CD4-positive, alpha-beta T cell treated with Interferon gamma for 1 hour (primary cell): Measurements from ENCODE around the gene FAM171A1.

Experiments used
- DNase-seq: peaks from one replicate; pipeline ENCODE4 v3.0.0-alpha.2; 2020

The FAM171A1 gene

DNA sequence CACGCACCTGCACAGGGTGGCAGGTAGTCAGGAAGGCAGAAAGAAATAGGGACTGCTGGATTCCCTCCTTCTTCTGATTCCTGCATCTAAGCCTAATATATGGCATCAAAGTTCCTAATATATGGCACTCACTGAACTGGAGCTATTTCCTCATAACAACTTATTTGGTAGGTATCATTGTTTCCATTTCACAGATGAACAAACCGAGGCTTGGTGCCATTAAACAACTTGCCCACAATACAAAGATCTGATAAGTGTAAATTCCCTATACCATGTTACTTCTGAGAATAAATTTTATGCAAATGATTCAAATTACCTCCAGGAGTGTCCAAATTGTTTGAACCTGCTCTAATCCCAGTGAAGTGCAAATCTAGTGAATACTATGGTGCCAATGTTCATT, 2.1 kb upstream of the FAM171A1 start:
- DNase-seq, result no peak

DNA sequence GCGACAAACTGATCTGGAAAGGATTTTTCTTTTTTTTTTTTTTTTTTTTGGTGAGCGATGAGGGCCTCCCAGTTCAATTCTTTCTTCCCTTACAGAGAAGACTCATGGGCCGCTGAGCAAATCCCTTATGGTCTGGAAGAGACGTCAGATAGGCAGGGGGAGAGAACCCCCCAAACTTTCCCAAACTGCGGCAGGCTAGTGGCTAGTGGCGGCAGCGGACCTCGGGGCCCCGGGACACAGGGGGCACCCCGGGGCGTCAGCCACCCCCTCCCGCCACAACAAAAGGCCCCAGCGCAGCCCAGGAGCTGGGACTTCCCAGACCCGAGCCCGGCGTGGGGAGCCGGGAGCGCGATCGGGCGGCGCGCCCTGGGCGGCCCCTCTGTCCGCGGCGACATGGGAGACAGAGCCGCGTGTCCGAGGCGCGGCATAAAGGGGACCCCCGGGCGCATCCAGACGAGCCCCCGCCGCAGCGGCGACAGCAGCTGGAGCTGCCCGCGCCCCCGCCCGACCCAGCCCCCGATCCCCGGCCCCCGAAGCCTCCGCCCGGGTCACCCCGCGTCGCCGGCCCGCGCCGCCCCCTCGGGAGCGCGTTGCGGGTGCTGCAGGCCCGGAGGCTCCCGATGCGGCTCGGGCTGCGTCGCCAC, 755 bp downstream of the FAM171A1 start:
- no peak for DNase-seq

DNA sequence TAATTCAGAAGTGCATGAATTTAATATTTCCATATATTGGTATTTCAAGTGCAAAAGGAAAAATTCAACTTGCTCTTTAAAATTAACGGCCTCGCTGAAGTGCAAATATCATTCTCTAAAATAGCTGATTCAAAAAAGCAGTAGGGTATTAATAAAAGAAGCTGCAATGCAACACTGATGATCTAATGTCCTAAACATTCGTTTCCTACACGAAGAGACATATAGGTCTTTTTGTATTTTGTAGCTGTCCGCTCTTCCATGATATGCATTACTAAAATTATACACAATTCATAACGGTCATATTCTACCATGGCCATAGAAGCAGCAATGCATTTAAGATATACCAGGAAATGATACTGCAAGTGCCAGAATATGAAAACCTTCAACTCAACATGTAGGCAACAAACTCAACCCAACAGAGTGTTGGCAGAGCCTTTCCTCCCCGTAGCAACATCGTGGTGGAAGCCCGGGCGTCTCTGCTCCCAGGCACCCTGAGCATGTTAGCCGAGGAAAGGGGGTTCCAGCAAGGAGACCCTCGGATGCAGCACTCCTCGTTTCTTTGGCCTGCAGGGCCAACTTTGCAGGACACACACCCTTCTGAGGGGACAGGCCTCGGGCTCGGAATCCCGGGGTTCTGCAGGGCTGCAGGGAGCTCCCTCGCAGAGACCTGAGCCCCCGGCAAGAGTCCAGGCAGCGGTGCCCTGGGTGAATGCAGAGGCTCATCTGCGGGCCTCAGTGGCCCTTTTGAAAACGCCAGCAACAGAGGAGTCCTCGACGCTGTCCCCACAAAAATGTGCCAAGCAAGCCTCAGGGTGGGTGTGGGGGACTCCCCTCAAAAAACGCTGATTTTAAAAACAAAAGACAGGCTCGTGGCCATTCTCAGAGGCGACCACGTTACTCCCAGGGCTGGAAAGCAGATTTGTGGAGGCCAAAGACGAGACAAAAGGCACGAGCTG, 1.6 kb downstream of the FAM171A1 start:
- no peak for DNase-seq

DNA sequence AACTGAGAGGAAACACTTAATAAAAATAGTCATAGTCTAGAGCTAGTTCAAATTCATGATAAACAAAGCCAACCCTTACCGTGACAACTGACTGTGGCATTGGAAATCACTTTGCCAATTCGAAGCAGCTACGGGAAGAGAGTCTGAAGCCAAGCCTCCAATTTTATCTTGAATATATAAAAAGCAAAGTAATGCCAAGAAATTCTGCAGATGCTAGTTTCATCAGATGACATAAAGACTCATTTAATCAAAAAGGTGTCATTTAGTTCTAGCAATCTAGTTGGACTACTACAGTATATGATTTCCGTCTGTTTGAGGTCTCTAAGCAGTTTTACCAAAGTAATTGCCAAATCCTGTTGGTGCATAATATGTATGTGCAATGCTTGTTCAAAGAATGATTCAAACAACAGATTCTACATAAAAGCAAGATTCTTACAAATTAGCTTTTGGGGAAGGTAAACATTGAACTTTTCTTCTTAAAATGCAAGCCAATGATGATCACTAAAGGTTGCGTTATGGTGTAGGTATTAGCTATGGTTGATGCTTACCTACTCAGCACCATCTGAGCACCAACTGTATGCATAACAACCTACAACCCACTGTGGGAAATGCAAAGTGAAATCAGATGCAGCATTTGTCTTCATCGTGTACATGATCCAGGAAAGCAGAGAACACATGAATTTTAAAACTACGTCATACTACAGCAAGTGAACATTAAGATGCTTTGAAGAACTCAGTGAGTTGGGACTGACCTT, 2.8 kb downstream of the FAM171A1 start:
- no peak for DNase-seq

DNA sequence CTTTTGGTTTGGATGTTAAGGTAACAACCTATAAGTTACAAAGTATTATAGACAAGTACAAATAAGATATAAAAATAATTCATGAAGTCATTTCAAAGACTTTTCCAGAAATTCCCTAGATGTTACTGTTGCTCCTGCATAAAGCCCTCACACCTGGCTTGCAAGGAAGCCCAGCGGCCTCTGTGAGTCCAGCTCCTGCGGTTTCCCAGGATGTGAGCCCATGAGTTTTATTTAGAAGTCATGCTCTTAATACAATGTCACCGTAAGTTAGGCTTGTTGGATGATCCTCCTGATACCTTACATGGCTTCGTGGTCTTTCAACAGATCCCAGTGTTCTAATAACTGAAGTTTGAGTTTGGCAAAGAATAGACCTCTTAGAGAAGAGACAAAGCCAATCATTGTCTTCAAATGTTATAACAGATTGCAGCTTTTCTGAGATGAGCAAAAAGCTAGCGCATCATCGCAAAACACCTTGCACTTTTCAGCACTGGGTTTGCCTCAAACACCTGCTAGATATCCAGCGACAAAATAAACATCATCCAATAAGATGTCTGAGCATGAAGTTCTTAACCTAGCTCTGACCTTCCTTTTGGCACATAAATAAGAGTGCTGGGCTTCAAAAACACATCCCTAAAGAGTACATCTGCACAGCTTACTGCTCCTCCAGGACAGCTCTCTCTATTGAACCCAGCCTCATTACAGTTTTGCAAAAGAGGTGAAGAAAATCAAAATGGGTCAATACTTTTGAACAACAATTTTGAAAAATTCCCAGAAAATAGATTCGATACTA, 3.6 kb downstream of the FAM171A1 start:
- DNase-seq, result no peak

DNA sequence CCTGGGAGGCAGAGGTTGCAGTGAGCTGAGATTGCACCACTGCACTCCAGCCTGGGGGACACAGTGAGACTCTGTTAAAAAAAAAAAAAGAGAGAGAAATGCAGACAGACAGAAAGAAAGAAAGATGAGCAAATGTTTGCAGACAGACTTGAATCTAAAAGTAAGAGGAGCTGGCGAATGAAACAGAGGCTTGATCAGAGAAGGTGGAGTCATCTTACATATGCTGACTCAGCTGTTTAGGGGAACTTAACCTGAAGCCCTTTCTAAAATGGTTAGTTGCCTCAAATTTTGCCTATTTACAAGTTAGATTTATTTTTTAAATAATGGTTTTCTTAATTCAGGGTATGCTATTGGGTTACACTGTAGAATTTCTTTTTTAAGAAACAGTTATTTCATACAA, 5.4 kb downstream of the FAM171A1 start:
- DNase-seq, result no peak

DNA sequence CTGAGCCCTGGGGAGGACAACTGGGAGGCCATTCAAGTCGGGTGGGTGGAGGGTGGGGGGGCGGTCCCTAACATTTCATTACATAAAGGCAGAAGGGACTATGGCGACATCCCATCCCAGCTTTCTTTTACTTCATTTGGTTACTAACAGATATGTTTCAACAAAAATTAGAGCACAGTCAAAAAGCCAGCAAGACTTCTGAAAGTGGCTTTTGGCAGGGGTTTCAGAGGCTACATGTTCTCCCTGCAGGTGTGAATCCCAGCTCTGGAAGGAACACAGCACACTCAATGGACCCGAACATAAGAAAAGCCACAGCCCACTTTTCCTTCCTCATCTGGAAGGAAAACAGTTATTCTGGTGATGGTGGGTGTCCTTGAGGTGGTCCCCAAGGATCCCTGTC, 7.1 kb downstream of the FAM171A1 start:
- DNase-seq, result no peak

DNA sequence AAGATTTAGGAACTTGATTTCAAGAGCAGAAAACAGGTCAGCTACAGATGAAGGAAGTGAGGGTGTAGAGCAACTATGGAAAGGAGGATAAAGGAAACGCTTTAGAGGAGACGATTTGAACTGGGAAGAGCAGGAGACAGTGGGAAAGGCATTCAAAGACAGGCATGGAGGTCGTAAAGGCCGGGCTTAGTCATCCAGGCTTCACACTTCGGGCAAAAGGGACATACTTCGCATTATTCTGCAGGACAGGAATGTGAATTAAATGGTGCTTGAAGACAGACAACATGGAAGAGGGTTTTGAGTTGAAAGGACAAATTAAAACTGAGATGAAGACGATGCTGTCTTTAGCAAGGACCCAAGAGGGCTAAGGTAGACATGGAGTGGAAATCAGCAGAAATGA, 8.1 kb downstream of the FAM171A1 start:
- no peak for DNase-seq

DNA sequence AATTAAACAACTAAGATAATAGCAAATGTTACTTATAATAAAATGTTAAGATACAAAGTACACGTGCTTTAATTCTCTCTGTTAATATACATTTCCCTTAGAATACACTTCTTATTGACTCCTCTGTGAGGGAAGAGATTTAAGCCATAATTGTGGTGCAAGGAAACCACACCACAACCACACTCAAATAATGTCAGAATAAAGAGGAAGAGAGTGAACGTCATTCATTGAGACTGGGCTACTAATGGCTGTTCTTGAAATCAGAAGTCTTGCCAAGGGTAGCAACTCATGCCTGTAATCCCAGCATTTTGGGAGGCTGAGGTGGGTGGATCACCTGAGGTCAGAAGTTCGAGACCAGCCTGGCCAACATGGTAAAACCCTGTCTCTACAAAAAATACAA, 10.0 kb downstream of the FAM171A1 start:
- DNase-seq, result no peak

DNA sequence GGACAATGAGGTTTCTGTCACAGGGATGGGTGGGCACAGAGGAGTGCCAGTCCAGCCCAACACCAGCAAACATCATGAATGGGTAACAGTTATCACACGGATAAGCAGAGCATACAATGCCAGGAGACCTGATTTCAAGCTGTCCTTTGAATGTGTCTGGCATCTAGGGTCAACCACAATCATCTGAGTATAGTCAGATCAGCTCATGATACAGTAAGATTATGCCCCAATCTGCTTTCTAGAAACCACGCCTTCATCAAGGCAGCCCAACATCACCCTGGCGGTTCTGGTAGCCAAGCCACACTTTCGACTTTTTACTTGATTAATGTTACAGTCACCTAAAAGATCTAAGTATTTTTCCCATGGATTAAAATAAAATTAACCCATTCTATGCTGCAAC, 10.5 kb downstream of the FAM171A1 start:
- DNase-seq, result no peak

DNA sequence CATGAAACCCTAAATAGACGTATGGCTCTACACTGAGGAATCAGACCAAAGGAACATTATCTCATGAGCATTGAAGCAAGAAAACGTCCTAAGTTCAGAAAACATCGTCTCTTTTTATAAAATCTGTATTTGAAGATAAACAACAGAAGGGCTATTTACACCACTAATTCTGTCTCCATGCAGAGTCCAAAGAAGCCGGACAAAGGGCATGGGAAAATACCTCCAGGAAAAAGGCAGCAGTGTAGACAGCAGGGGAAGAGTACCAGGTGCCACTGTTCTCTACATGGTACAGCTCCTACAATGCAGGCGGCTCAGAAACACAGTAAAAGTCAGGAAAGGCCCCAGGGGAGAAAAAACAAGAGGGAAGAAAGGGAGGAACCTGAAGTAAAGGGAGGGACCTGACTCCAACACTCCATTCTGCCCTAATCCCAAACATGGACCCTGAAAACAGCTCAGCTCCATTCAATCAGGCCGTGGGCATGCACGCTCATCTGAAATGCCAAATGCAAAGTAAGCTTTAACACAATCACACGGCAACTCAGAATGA, 17.5 kb downstream of the FAM171A1 start:
- DNase-seq, result no peak

DNA sequence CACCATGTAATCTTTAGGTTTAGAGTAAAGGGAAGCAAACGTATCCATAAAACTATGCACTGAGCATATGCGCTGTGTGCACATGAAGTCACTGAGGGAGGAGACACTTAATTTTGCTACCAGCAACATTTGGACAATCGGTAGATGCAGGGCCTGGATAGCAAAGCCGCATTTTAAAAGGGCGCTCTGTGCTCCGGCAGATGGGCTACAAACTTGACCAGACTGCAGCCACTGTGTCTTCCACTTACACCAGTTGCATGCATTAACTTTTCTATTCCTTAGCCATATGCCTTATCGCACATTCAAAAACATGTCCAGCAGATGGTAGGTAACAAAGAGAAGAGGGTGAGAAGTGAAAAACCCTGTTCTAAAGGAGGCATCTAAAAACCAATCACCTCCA, 18.3 kb downstream of the FAM171A1 start:
- no peak for DNase-seq

DNA sequence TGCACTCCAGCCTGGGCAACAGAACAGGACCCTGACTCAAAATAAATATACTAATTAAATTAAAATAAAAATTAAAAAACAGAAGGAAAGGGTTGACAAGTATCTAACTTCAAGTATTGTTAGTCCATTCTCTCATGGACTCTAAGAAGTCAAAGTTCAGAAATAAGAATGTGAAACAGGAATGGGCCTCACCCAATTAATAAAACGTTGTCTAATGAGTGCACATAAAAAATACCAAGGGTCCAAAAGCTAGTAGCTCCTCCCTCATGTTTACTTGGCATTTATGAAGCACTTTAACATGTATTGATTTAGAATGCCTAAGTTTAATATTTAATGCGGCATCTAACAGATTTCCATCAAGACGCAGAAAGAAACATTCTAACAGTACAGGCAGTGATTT, 18.9 kb downstream of the FAM171A1 start:
- DNase-seq, result no peak

DNA sequence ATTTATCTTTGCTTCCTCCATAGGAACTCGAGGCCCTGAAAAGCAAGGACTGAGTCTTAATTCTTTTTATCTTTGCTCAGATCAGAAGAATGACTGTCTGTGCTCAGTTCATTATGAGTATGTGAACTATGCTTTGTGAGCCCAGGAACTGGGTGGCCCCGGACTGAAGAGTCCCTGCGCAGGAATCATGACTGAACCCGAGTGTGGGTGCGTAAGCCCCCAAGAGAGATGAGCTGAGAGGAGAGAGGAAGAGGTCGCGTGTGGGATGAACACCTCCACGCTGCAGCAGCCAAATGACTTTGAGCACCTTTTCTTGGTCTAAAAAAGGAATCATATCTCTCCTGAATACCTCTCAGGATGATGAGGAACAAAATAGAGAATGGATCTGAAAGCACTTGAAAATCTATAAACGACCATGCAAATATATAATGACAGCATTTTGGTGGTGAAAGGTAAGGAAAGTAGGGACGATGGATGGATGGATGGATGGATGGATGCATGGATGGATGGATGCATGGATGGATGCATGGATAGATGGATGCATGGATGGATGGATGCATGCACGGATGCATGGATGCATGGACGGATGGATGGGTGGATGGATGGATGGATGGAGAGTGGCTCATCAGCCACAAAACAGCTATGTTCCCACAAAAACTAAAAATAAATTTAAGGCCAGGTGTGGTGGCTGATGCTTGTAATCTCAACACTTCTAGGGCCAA, 19.8 kb downstream of the FAM171A1 start:
- DNase-seq, result no peak

DNA sequence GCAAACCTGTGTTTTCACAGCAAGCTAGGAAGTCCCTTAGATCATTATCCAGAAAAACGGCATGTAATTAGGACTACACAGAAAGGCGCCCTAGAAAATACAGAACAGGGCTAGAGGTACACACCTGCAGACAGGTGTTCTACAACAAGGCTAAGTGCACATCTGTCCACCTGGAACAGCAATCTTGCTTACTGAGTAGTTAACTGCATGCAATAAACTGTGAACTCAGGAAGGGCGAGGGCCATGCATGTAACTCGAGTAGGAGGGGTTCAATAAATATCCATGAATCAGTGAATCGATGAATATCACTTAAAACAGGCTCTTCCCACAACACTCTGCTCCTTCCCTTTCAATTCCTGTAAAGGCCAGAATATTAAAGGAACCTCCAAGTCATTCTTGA, 22.0 kb downstream of the FAM171A1 start:
- no peak for DNase-seq

DNA sequence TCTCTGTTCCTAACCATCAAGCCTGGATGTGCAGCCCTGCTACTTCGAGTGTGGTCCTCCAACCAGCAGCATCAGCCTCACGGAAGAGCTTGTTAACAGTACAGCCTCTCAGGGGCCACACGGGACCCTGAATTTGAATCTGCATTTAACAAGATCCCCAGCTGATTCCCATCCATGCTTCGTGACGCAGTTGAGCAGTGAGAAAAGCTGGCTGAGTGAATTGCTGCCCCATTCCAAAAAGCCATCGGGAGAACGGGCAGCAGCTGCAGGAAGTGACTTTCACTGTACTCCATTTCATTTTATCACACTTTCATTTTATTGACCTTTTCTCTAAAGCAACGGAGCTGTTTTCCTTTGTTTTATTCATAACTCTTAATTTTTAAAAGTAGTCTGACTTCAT, 22.5 kb downstream of the FAM171A1 start:
- DNase-seq, result no peak

DNA sequence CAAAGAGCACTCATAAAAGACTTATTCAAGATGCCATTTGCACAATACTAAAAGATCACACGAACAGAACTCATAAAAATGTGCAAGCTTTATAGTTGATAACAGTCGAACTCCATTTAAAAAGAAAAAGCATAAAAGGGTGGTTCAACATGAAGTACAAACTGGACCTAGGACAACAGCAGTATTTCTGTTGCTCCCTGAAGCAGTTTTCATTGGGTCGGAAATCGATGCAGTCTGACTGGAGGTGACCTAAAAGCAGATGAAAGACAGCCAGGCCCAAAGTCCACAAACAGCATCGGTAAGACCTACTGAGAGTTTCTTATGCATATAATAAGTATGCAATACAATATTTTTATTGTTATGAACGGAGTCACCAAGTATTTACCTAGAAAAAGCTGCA, 23.9 kb downstream of the FAM171A1 start:
- no peak for DNase-seq

DNA sequence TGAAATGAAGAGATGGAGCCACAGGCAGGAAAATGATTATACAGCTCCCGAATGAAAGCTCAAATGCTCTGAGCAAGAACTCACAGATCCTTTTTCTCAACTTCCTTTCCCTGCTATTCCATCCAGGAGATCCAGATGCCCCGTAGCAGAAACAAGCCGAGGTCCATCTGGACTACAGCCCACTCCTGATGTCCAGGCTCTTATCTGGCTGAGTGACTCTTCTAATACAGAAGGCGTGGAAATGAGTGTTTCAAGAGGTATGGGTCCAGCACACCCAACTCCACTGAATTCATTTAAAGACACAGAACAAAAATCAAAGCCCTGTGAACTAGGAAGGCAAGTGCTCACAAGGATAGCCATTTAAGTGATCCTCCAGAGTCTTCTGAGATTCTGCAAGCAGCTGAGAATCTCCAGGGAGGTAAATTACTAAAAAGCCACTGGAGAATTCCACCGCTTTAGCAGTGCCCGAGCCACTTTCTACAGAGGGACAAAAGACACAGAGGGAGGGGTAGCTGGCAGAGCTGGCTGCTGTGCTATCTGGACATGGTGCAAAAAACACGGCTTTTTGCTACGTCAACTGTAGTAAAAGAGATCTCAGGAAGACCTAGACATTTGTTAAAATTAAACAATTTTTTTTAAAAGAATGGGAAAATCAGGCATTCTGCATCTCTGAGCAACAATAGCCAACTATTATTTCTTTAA, 24.5 kb downstream of the FAM171A1 start:
- DNase-seq, result no peak

DNA sequence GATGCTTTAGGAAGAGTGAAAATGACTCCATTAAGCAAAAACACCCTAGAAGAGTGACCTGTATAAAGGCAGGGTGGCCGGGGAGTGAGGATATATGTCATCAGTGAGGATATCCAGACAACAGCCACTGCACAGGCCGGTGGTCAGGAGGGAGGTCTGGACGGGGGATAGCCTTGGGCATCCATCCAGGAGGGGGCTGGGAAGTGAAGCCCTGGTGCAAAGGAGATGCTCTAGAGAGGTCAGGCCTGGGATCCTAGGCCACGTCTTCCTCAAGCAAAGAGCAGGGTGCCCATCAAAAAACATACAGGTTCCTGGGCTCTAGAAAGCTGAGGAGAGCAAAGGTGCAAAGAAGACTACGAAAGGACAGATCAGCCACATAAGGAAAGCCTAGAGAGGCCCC, 25.6 kb downstream of the FAM171A1 start:
- DNase-seq, result no peak

DNA sequence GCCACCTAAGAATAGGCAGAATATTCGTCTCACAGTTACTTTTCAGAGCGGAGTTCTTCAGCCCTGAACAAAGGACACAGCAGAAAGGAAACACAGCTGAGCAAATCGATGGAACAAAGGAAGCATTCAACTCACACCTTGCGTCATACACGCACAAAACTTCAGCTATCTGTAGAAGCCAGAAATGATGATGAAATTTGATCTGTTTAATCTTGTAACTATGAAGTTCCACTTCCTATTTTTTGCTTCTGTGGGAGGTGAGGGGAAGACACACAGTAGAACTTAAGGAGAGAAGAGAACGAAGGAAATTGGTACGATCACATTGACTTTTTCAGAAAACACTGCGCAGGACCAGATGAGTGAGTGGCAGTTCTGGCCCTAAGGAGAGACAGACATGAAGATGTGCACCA, 26.2 kb downstream of the FAM171A1 start:
- DNase-seq, result no peak

DNA sequence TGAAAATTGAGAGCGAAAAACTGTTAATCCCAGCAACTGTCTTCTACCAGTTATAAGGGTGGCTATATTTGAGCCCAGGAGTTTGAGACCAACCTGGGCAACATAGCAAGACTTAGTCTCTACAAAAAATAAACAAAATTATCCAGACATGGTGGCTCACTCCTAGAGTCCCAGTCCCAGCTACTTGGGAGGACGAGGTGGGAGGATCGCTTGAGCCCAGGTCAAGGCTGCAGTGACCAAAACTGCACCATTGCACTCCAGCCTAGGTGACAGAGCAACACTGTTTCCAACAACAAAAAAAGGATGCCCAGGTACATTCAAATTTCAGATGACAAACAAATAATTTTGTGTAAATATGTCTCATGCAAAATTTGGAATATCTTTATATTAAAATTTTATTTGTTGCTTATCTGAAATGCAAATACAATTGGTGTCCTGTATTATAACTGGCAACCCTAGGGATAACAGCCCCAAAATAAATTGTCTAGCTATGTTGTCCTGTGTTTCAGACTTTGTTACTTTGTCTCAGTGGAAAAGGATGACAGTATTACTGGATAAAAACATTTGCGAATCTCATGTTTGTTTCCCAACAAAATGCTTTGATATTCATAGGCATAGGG, 26.7 kb downstream of the FAM171A1 start:
- no peak for DNase-seq
